NOMO-1 treated with dmso at 0.1 percent for 144 hours (cell line): Measurements from ENCODE around the gene TFB1M.
"Not testable (repeated sequence)": the region's sequence is repeated elsewhere in the genome, so short reads cannot be mapped to it uniquely, and the experiment has no call there.

Source experiments
- DNase-seq: peaks from one replicate; lab custom pipeline; 2025; ENCODE audit not compliant: unreplicated experiment; lab: John Stamatoyannopoulos, UW

The TFB1M gene

GRCh38 chr6:155314092-155314772 is at the start of gene TFB1M:
Gene TFB1M, minus strand, starts transcription at chr6:155314484. Its CDS starts 56 bp downstream, at chr6:155314428.
- DNase-seq, result peak; percentile 96

GRCh38 chr6:155364021-155364420 is 49.7 kb upstream of the TFB1M start:
- not testable (repeated sequence) for DNase-seq

- not testable (repeated sequence) for DNase-seq
These were observed 48.8 kb upstream of the TFB1M start for GRCh38 chr6:155362968-155363632.

GRCh38 chr6:155354167-155354566 is 39.9 kb upstream of the TFB1M start:
- DNase-seq, result no peak

- no peak for DNase-seq
These were observed 38.5 kb upstream of the TFB1M start for GRCh38 chr6:155352811-155353210.

- DNase-seq, result no peak
These were observed 37.8 kb upstream of the TFB1M start for GRCh38 chr6:155352130-155352420.

GRCh38 chr6:155351273-155352129 is 37.2 kb upstream of the TFB1M start:
- no peak for DNase-seq

- DNase-seq, result no peak
These were observed 35.7 kb upstream of the TFB1M start for GRCh38 chr6:155349956-155350355.

- no peak for DNase-seq
These were observed 34.8 kb upstream of the TFB1M start for GRCh38 chr6:155349129-155349528.

- DNase-seq, result no peak
These were observed 33.5 kb upstream of the TFB1M start for GRCh38 chr6:155347800-155348199.

- no peak for DNase-seq
These were observed 32.7 kb upstream of the TFB1M start for GRCh38 chr6:155346957-155347356.

GRCh38 chr6:155344341-155345006 is 30.2 kb upstream of the TFB1M start:
- DNase-seq, result no peak

- peak; percentile 34 for DNase-seq
These were observed 27.0 kb upstream of the TFB1M start for GRCh38 chr6:155341130-155341828.

GRCh38 chr6:155340464-155341129 is 26.3 kb upstream of the TFB1M start:
- no peak for DNase-seq

- DNase-seq, result not testable (repeated sequence)
These were observed 25.6 kb upstream of the TFB1M start for GRCh38 chr6:155339929-155340328.

- not testable (repeated sequence) for DNase-seq
These were observed 24.0 kb upstream of the TFB1M start for GRCh38 chr6:155338237-155338636.

- no peak for DNase-seq
These were observed 21.0 kb upstream of the TFB1M start for GRCh38 chr6:155335265-155335664.

- DNase-seq, result not testable (repeated sequence)
These were observed 19.8 kb upstream of the TFB1M start for GRCh38 chr6:155334073-155334472.

- no peak for DNase-seq
These were observed 19.1 kb upstream of the TFB1M start for GRCh38 chr6:155333414-155333813.

GRCh38 chr6:155330922-155331321 is 16.6 kb upstream of the TFB1M start:
- DNase-seq, result no peak
